ENCODE results near the gene PARVA. TPM values are rescaled to one million over a fixed set of nuclear protein-coding genes. Genes with fewer than 3 reads are reported as not detected.

The PARVA gene
- total RNA-seq, 4 donors from 2014 or later: 52.9 to 188 (median 66.5) TPM

- Histone ChIP-seq H3K27me3 (no peaks in the 10 kb centered on the region), H3K4me1 (peaks cover 13 to 24% of the 10 kb centered on the region in 2 donors), H3K27ac (peak overlapping the region; percentile 93 to 96), H3K4me3 (no peak overlapping the region), H3K36me3 (no peaks in the 10 kb centered on the region), H3K9me3 (no peaks in the 10 kb centered on the region)
- TF ChIP-seq CTCF (IDR thresholded peaks at IDR 0.05): peak in 1 of 4 experiments; percentile 4
- TF ChIP-seq POLR2A (IDR thresholded peaks at IDR 0.05): peak in 1 of 2 donors; percentile 50
- peak; percentile 77 to 94 for DNase-seq
- intact Hi-C loops (cut with DNase I; ENCODE audit: low total_unique reads): no loop called here
Measured at GRCh38 chr11:12397931-12398334, 20.6 kb downstream of the PARVA start.

- H3K4me1 ChIP-seq: peaks cover 17 to 24% of the 10 kb centered on the region in 2 donors
- peak overlapping the region; percentile 93 to 96 for H3K27ac ChIP-seq
- no peak for DNase-seq
- intact Hi-C loops (cut with DNase I; ENCODE audit: low total_unique reads): no loop called here
- no peak overlapping the region for H3K4me3 ChIP-seq
- H3K36me3 ChIP-seq: no peaks in the 10 kb centered on the region
- TF ChIP-seq CTCF (IDR thresholded peaks at IDR 0.05): no peak
- H3K9me3 ChIP-seq: no peaks in the 10 kb centered on the region
- no peaks in the 10 kb centered on the region for H3K27me3 ChIP-seq
Measured at GRCh38 chr11:12399355-12399754, 22.0 kb downstream of the PARVA start.

GRCh38 chr11:12402025-12402424 lies 24.7 kb downstream of the PARVA start:
- Histone ChIP-seq H3K36me3 (no peaks in the 10 kb centered on the region), H3K4me1 (peaks cover 17 to 24% of the 10 kb centered on the region in 2 donors), H3K9me3 (no peaks in the 10 kb centered on the region), H3K27ac (peak overlapping the region; percentile 93 to 96), H3K4me3 (no peak overlapping the region), H3K27me3 (no peaks in the 10 kb centered on the region)
- no peak for TF ChIP-seq POLR2A (IDR thresholded peaks at IDR 0.05)
- no peak for TF ChIP-seq CTCF (IDR thresholded peaks at IDR 0.05)
- DNase-seq: no peak
- intact Hi-C loops (cut with DNase I; ENCODE audit: low total_unique reads): no loop called here

- Histone ChIP-seq H3K27me3 (no peaks in the 10 kb centered on the region), H3K27ac (peak overlapping the region; percentile 93 to 96), H3K4me1 (peaks cover 17 to 24% of the 10 kb centered on the region in 2 donors), H3K9me3 (no peaks in the 10 kb centered on the region), H3K36me3 (no peaks in the 10 kb centered on the region), H3K4me3 (no peak overlapping the region)
- intact Hi-C loops (cut with DNase I; ENCODE audit: low total_unique reads): no loop called here
- TF ChIP-seq POLR2A (IDR thresholded peaks at IDR 0.05) (no peak), CTCF (IDR thresholded peaks at IDR 0.05) (no peak)
- DNase-seq: no peak
Measured at GRCh38 chr11:12402691-12403120, 25.3 kb downstream of the PARVA start.

GRCh38 chr11:12403122-12403996 lies 26.0 kb downstream of the PARVA start:
- DNase-seq: no peak
- peak overlapping the region; percentile 93 to 96 for H3K27ac ChIP-seq
- H3K36me3 ChIP-seq: no peaks in the 10 kb centered on the region
- H3K4me3 ChIP-seq: no peak overlapping the region
- peaks cover 19 to 23% of the 10 kb centered on the region in 2 donors for H3K4me1 ChIP-seq
- intact Hi-C loops (cut with DNase I; ENCODE audit: low total_unique reads): no loop called here
- no peaks in the 10 kb centered on the region for H3K9me3 ChIP-seq
- H3K27me3 ChIP-seq: no peaks in the 10 kb centered on the region
- TF ChIP-seq POLR2A (IDR thresholded peaks at IDR 0.05) (no peak), CTCF (IDR thresholded peaks at IDR 0.05) (no peak)
